CD4-positive, alpha-beta T cell (primary cell): ENCODE data around the gene HEPACAM. TPM values are rescaled to one million over a fixed set of nuclear protein-coding genes. Genes with fewer than 3 reads are reported as not detected.

Experiments used
- ATAC-seq: fragments of 200-7000 bp; cut with Tn5 transposase; one replicate; pipeline ENCODE4 v1.10.0; 2022; ENCODE audit warnings: mild to moderate bottlenecking; ENCODE audit not compliant: poor library complexity
- CTCF ChIA-PET: fragments of 350-600 bp; sonication (Branson Sonifier 250); formaldehyde crosslinking; loops from one replicate; lab custom pipeline; 2021; ENCODE audit warnings: antibody characterized with exemption, inconsistent platforms; lab: Charles Lee
- POLR2A ChIA-PET: fragments of 350-600 bp; sonication (Branson Sonifier 250); formaldehyde crosslinking; loops from one replicate; lab custom pipeline; 2021; ENCODE audit warnings: antibody characterized with exemption, inconsistent platforms; lab: Charles Lee
- DNase-seq, 14 experiments: peaks; one replicate each; pipeline ENCODE4 v3.0.0-alpha.2; 2013 to 2020; ENCODE audit warnings: mixed read lengths in 2 of 14
- H3K27ac ChIP-seq, 2 donors: one replicate each; pipeline versions ENCODE4 v1.5.1 to v1.7.0; 2013; ENCODE audit warnings: low read length in 2 of 2, low read depth in 1 of 2, mild to moderate bottlenecking in 1 of 2
- H3K27me3 ChIP-seq, 2 experiments: 1 replicate in 1 of 2; 2 replicates in 1 of 2; pipeline versions ENCODE4 v1.6.1 to v1.7.0; 2013; ENCODE audit warnings: low read length in 2 of 2, control low read depth in 1 of 2, mild to moderate bottlenecking in 1 of 2, moderate library complexity in 1 of 2; ENCODE audit not compliant: insufficient read depth in 2 of 2, control insufficient read depth in 1 of 2
- H3K36me3 ChIP-seq: one replicate; pipeline ENCODE4 v1.6.1; 2013; ENCODE audit warnings: low read length, control low read depth; ENCODE audit not compliant: insufficient read depth
- H3K4me1 ChIP-seq: one replicate; pipeline ENCODE4 v1.6.1; 2013; ENCODE audit warnings: low read length, control low read depth; ENCODE audit not compliant: insufficient read depth
- H3K4me3 ChIP-seq: one replicate; pipeline ENCODE4 v1.5.1; 2013; ENCODE audit warnings: mild to moderate bottlenecking, low read length, moderate library complexity
- H3K9me3 ChIP-seq, 2 experiments: 1 replicate in 1 of 2; 2 replicates in 1 of 2; pipeline versions ENCODE4 v1.6.1 to v1.7.0; 2013; ENCODE audit warnings: low read length in 2 of 2, mild to moderate bottlenecking in 2 of 2, control low read depth in 1 of 2, moderate library complexity in 1 of 2; ENCODE audit not compliant: control insufficient read depth in 1 of 2, insufficient read depth in 1 of 2
- H3K27ac Mint-ChIP-seq: one replicate; pipeline ENCODE4 v1.8.0; 2020; ENCODE audit warnings: mixed read lengths
- H3K27me3 Mint-ChIP-seq: one replicate; pipeline ENCODE4 v1.8.0; 2021; ENCODE audit warnings: mixed read lengths
- H3K36me3 Mint-ChIP-seq: one replicate; pipeline ENCODE4 v1.8.0; 2021; ENCODE audit warnings: low read depth, mixed read lengths
- H3K4me1 Mint-ChIP-seq: one replicate; pipeline ENCODE4 v1.8.0; 2021; ENCODE audit warnings: low read depth, mixed read lengths
- H3K4me3 Mint-ChIP-seq: one replicate; pipeline ENCODE4 v1.8.0; 2020; ENCODE audit warnings: mild to moderate bottlenecking, mixed read lengths
- H3K9me3 Mint-ChIP-seq: one replicate; pipeline ENCODE4 v1.8.0; 2020; ENCODE audit warnings: mixed read lengths
- intact Hi-C, 2 experiments: fragments of 100-400 bp; cut with DNase I in 1 of 2; cut with micrococcal nuclease in 1 of 2; formaldehyde crosslinking; loops; one replicate each; pipeline versions ENCODE4 v1.15.1 to v1.9.0; 2023 to 2025; cut with DNase I, micrococcal nuclease
- total RNA-seq, 174 experiments: library from RNA in 2 of 174; stranded (reverse) in 2 of 174; gene quantifications; one replicate each; pipeline ENCODE4 v1.2.3 and lab custom pipeline; 2021 to 2026
- TF ChIP-seq, protein P1 (sequence below): fragments of 200-600 bp; IDR thresholded peaks from one replicate; pipeline ENCODE4 v1.8.0; 2022; ENCODE audit warnings: antibody characterized with exemption, mild to moderate bottlenecking

HEPACAM gene
- total RNA-seq, 2 experiments from 2014 or later: not detected

DNA sequence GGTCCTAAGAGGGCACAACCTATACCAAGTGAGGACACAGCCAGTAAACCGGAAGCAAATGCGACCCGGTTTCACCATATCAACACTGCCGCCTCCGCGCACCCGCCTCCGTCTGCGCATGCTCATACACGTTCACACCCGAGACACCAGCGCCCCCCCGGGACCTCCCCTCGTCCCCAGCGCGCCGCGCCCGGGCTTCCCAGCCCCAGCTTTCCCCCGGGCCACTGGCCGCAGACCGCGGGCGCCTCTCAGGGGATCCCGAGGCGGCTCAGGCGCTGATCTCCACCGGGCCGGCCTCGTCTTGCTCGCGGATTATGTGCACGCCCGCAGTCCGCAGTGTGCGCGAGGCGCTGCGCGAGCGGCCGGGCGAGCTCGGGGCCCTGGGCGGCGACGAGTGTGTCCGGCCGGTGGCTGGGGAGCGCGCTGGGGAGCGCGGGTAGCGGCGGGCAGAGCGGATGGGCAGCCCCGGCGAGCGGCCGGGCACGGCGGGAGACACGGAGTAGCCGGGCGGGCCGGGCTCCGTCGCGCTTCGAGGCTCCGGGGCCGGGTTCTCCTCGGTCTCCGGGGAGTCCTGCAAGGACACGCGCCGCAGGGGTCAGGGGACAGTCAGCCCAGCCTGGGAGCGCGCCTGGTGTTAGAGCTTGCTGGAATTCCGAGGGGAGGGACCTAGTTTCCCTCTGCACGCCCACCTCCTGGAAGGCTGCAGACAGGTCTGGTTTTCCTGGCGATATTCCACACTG, 14.8 kb downstream of the HEPACAM start:
- peaks cover 42% of the 10 kb centered on the region for H3K4me1 Mint-ChIP-seq

GRCh38 chr11:124920356-124920755, 15.5 kb downstream of the HEPACAM start:
- ChIA-PET POLR2A (interaction anchor here (0.9 to 3.9 kb wide), 5 partner anchors 30 to 191 kb away, joined by 3 to 21 read pairs (median 5); partner anchors contain the start of genes CCDC15 and TMEM218), CTCF (interaction anchor here (1.0 to 1.1 kb wide), 2 partner anchors 54 to 672 kb away, joined by 3 to 4 read pairs; partner anchors contain the start of gene STT3A)
- intact Hi-C loops: loop anchor here (2.0 to 5.0 kb wide), 3 partner anchors 30 to 44 kb away; no protein-coding TSS in a partner anchor
- Histone ChIP-seq H3K36me3 (no peaks in the 10 kb centered on the region), H3K27ac (no peak overlapping the region), H3K4me1 (peaks cover 27% of the 10 kb centered on the region), H3K27me3 (no peaks in the 10 kb centered on the region), H3K9me3 (no peaks in the 10 kb centered on the region), H3K4me3 (peak overlapping the region; percentile 43)
- DNase-seq (no peak), ATAC-seq (no peak)
- H3K27ac Mint-ChIP-seq: peak overlapping the region; percentile 52
- no peaks in the 10 kb centered on the region for H3K9me3 Mint-ChIP-seq
- no peaks in the 10 kb centered on the region for H3K27me3 Mint-ChIP-seq
- H3K4me1 Mint-ChIP-seq: peaks cover 42% of the 10 kb centered on the region
- peak overlapping the region; percentile 85 for H3K4me3 Mint-ChIP-seq
- TF ChIP-seq, protein P1, sequence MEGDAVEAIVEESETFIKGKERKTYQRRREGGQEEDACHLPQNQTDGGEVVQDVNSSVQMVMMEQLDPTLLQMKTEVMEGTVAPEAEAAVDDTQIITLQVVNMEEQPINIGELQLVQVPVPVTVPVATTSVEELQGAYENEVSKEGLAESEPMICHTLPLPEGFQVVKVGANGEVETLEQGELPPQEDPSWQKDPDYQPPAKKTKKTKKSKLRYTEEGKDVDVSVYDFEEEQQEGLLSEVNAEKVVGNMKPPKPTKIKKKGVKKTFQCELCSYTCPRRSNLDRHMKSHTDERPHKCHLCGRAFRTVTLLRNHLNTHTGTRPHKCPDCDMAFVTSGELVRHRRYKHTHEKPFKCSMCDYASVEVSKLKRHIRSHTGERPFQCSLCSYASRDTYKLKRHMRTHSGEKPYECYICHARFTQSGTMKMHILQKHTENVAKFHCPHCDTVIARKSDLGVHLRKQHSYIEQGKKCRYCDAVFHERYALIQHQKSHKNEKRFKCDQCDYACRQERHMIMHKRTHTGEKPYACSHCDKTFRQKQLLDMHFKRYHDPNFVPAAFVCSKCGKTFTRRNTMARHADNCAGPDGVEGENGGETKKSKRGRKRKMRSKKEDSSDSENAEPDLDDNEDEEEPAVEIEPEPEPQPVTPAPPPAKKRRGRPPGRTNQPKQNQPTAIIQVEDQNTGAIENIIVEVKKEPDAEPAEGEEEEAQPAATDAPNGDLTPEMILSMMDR: no peak
- H3K36me3 Mint-ChIP-seq: no peaks in the 10 kb centered on the region

More for the DNA sequence above, 14.8 kb downstream of the HEPACAM start:
- intact Hi-C loops: loop anchor here (2.0 to 5.0 kb wide), 3 partner anchors 30 to 44 kb away; no protein-coding TSS in a partner anchor
- peak overlapping the region; percentile 43 for H3K4me3 ChIP-seq
- CTCF ChIA-PET: interaction anchor here (1.0 to 1.1 kb wide), 2 partner anchors 55 to 672 kb away, joined by 3 to 4 read pairs; partner anchors contain the start of gene STT3A
- DNase-seq (peak; percentile 59 to 90 (median 78)), ATAC-seq (peak; percentile 87)
- H3K4me1 ChIP-seq: peaks cover 27% of the 10 kb centered on the region
- H3K27ac ChIP-seq: no peak overlapping the region
- no peaks in the 10 kb centered on the region for H3K36me3 ChIP-seq
- Mint-ChIP-seq H3K36me3 (no peaks in the 10 kb centered on the region), H3K4me3 (peak overlapping the region; percentile 85), H3K27me3 (no peaks in the 10 kb centered on the region), H3K27ac (peak overlapping the region; percentile 52), H3K9me3 (no peaks in the 10 kb centered on the region)
- TF ChIP-seq, protein P1: no peak
- no peaks in the 10 kb centered on the region for H3K27me3 ChIP-seq
- POLR2A ChIA-PET: interaction anchor here (0.8 to 3.9 kb wide), 6 partner anchors 29 to 175 kb away, joined by 3 to 21 read pairs (median 4); partner anchors contain the start of genes CCDC15 and MSANTD2
- H3K9me3 ChIP-seq: no peaks in the 10 kb centered on the region

GRCh38 chr11:124919898-124920297, 15.9 kb downstream of the HEPACAM start:
- Histone ChIP-seq H3K4me3 (no peak overlapping the region), H3K9me3 (no peaks in the 10 kb centered on the region), H3K27ac (no peak overlapping the region), H3K4me1 (peaks cover 27% of the 10 kb centered on the region), H3K36me3 (no peaks in the 10 kb centered on the region), H3K27me3 (no peaks in the 10 kb centered on the region)
- CTCF ChIA-PET: interaction anchor here (1.0 to 1.1 kb wide), 2 partner anchors 53 to 673 kb away, joined by 3 to 4 read pairs; partner anchors contain the start of gene STT3A
- intact Hi-C loops: loop anchor here (2.0 to 5.0 kb wide), 4 partner anchors 31 to 222 kb away; no protein-coding TSS in a partner anchor
- Mint-ChIP-seq H3K9me3 (no peaks in the 10 kb centered on the region), H3K27ac (no peak overlapping the region), H3K36me3 (no peaks in the 10 kb centered on the region), H3K4me1 (peaks cover 38% of the 10 kb centered on the region), H3K27me3 (no peaks in the 10 kb centered on the region), H3K4me3 (peak overlapping the region; percentile 35)
- TF ChIP-seq, protein P1: no peak
- DNase-seq: no peak
- no peak for ATAC-seq
- POLR2A ChIA-PET: interaction anchor here (1.2 to 3.9 kb wide), 4 partner anchors 31 to 192 kb away, joined by 3 to 21 read pairs (median 7); partner anchors contain the start of genes CCDC15 and TMEM218
